GM19452 (cell line): Measurements from ENCODE around the gene RPLP2.
A peak's percentile ranks its signal among the peaks of the same experiment; 100 is the strongest.

Experiments
- ATAC-seq: cut with Tn5 transposase; IDR thresholded peaks from one replicate; pipeline ENCODE4 v1.9.1; 2021; ENCODE audit not compliant: unreplicated experiment

RPLP2 gene

GRCh38 chr11:821512-822371 is 12.0 kb downstream of the RPLP2 start:
- ATAC-seq = no peak

- ATAC-seq = no peak
Observed at GRCh38 chr11:823441-824291, 13.9 kb downstream of the RPLP2 start.

DNA sequence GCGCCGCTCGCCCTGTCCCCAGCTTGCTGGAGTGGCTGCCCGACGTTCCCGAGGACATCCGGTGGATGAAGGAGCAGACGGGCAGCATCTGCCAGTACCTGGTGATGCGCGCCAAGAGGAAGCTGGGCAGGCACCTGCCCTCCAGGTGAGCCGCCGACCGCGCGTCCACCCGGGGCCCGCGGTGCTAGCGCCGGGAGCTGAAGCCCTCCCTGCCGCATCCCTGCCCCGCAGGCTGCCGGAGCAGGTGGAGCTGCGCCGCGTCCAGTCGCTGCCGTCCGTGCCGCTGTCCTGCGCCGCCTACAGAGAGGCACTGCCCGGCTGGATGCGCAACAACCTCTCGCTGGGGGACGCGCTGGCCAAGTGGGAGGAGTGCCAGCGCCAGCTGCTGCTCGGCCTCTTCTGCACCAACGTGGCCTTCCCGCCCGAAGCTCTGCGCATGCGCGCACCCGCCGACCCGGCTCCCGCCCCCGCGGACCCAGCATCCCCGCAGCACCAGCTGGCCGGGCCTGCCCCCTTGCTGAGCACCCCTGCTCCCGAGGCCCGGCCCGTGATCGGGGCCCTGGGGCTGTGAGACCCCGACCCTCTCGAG is 14.6 kb downstream of the RPLP2 start:
- no peak for ATAC-seq

- no peak for ATAC-seq
Observed at GRCh38 chr11:824942-825341, 15.2 kb downstream of the RPLP2 start.

- ATAC-seq = no peak
Observed at GRCh38 chr11:825366-826226, 15.8 kb downstream of the RPLP2 start.

- ATAC-seq = no peak
Observed at GRCh38 chr11:826227-826621, 16.5 kb downstream of the RPLP2 start.

DNA sequence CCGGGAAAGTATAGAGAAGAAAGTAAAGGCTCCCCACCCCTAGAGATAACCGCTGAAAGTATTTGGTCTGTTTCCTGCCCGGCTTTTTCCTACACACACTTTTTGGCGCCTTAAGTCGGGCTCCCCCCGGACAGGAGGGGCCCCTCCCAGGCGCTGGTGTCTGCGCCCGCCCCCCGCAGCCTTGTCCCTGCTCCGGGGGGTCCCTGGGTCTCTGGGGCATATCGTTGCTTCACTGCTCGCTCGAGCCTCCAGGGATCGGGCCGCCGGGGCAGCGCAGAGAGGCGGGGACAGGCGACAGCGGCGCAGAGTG is 17.0 kb downstream of the RPLP2 start:
- ATAC-seq = peak; percentile 6

GRCh38 chr11:827146-827896 is 17.6 kb downstream of the RPLP2 start:
- peak; percentile 43 for ATAC-seq

DNA sequence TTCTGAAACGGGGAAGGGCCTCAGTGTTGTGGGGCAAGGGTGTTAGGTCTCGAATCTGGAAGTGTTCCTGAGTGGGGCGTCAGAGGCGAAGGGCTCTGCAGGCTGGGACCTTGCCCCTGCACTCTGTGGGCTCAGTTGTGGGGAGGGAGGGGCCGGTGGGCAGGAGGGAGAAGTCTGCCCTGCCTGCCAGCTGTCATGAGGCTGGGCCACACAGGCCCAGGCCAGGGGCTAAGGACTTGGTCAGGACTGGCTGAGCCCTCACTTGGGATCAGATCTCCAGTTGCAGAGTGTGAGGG is 18.1 kb downstream of the RPLP2 start, which contains the start of gene CRACR2B:
Gene CRACR2B, plus strand, starts transcription at position 23 of the 296 bp plus-strand sequence. CDS start 689 bp downstream, outside the sequence.
- ATAC-seq = no peak

DNA sequence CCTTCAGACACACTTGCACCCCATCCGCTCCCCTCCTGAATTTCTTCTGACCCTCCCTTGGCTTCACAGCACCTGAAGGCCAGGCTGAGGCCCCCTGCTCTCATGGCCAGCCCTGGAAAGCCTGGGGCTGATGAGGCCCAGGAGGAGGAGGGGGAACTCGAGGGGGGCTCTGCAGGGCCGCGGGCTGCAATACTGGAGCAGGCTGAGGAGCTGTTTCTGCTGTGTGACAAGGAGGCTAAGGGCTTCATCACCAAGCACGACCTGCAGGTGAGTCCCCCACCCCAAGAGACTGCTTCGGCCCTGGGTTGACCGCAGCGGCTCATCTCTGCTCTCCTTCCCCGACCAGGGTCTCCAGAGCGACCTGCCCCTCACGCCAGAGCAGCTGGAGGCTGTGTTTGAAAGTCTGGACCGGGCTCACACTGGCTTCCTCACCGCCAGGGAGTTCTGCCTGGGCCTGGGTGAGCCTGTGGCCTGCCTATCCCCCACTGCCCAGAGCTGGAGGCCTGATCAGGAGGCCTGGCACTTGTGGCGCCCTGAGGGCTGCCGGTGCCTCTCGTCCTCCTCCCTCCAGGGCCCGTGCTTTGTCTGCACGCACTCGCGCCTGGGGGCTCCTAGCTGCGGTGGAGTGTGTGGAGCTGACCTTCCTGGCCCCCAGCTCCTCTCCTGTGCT is 18.9 kb downstream of the RPLP2 start:
- ATAC-seq = no peak

DNA sequence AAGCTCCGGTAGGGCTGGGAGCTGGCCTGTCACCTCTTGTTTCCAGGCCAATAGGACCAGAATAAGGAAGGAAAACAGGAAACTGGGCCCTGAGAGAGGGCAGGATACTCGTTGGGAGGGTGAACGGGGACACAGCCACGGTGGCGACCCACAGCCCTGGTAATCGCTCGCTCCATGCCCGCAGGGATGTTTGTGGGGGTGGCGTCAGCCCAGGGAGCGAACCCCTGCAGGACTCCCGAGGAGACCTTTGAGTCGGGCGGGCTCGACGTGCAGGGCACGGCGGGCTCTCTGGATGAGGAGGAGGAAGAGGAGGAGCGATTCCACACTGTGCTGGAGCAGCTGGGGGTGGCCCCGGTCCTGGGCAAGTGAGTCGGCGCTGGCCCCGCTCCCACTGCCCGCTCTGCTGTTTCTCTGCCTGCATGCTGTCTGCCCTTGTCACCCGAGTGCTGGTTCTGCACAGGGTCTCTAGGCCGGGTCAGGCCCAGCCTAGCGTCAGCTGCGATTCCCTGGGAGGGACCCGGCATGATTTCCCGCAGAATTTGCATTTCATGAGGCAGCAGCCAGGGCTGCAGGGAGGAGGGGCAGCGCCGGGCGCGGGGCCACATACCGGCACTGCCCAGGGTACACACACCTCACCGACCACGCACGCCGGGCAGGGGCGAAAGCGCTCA is 19.5 kb downstream of the RPLP2 start:
- ATAC-seq = no peak

GRCh38 chr11:829847-830294 is 20.1 kb downstream of the RPLP2 start:
- ATAC-seq = no peak

- peak; percentile 32 for ATAC-seq
Observed at GRCh38 chr11:830295-831117, 20.7 kb downstream of the RPLP2 start.

GRCh38 chr11:831118-831864 is 21.5 kb downstream of the RPLP2 start:
- ATAC-seq = no peak

DNA sequence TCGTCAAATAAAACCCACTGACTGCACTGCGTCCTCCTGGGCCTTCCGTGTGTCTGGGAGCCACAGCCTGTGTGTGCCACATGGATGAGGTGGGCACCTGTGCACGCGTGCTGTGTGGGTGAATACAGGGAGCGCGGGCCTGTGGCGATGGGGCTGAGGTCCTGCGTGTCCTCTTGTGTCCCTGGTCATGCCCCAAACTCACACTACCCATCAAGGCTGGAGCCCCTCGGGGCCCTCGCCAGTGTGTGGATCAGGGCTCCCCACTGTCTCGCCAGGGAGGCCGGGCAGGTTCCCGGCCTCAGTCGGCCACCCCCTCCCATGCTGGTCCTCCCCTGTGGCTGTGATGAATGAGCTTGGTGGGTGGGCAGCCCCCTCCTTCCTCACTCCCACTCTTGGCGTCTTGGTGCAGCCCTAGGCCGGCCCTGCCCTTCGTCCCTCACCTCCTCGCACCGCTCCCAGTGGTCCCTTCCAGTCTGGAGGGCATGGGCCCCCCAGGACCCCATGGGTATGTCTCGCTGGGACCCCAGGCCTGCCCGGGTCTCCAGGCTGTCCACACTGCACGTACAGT is 22.3 kb downstream of the RPLP2 start:
- no peak for ATAC-seq

GRCh38 chr11:832529-833113 is 22.9 kb downstream of the RPLP2 start, which contains the start of gene CD151:
TSS of gene CD151 (plus strand) at chr11:832952. CDS start at chr11:836070, 3,118 bp downstream.
- no peak for ATAC-seq
